PFSK-1 (cell line): Measurements from ENCODE around the gene LRRC8D.

Experiments used
- POLR2AphosphoS5 ChIP-seq: IDR thresholded peaks from 2 replicates; pipeline ENCODE4 v1.6.1; 2012; ENCODE audit warnings: low read depth, mild to moderate bottlenecking, control low read depth, low read length, moderate library complexity
- REST ChIP-seq, 2 experiments: IDR thresholded peaks; 2 replicates each; pipeline versions ENCODE4 v1.6.1 to v1.8.0; 2011 to 2012; ENCODE audit warnings: low read depth in 2 of 2, low read length in 2 of 2, control low read depth in 1 of 2, inconsistent platforms in 1 of 2, mild to moderate bottlenecking in 1 of 2, moderate library complexity in 1 of 2; ENCODE audit not compliant: insufficient read depth in 1 of 2

- TF ChIP-seq POLR2AphosphoS5, result no peak
- no peak for TF ChIP-seq REST (IDR thresholded peaks at IDR 0.05; ENCODE audit: insufficient read depth in 1 of 2, low read depth in 2 of 2, low read length in 2 of 2)
Observed at GRCh38 chr1:89971600-89971999, 150.8 kb downstream of the LRRC8D start.
